ENCODE data around the gene TMBIM1.

Gene TMBIM1

DNA sequence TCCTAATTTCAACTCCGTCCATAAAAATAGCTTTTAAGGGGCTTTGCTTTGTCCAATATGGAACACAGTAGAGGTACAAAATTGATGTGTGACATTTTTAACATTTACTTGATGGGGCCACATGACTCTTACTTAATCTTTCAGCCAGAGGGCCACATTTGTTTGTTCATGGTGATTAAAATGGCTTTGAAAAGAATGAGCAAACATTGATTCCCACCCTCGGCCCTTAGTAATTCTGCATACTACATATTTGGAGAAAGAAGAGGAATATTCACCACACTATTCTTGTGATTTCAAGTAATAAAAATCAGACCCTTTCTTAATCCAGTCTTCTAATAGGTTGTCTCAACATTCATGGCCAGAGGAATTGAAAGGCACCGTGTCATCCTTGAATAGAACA, 57.8 kb downstream of the TMBIM1 start:
- TF ChIP-seq, protein P1, sequence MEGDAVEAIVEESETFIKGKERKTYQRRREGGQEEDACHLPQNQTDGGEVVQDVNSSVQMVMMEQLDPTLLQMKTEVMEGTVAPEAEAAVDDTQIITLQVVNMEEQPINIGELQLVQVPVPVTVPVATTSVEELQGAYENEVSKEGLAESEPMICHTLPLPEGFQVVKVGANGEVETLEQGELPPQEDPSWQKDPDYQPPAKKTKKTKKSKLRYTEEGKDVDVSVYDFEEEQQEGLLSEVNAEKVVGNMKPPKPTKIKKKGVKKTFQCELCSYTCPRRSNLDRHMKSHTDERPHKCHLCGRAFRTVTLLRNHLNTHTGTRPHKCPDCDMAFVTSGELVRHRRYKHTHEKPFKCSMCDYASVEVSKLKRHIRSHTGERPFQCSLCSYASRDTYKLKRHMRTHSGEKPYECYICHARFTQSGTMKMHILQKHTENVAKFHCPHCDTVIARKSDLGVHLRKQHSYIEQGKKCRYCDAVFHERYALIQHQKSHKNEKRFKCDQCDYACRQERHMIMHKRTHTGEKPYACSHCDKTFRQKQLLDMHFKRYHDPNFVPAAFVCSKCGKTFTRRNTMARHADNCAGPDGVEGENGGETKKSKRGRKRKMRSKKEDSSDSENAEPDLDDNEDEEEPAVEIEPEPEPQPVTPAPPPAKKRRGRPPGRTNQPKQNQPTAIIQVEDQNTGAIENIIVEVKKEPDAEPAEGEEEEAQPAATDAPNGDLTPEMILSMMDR (IDR thresholded peaks at IDR 0.05; ENCODE audit: low read length): no peak
- TF ChIP-seq EZH2 (optimal IDR thresholded peaks at IDR 0.05; ENCODE audit: low read depth, low read length): no peak
- TF ChIP-seq EZH2phosphoT487 (IDR thresholded peaks at IDR 0.05; ENCODE audit: low read length): no peak
- no peak for DNase-seq
- no peak overlapping the region for H3K27ac ChIP-seq (ENCODE audit: low read length)
- H3K4me3 ChIP-seq (ENCODE audit: low read length): no peak overlapping the region
- no peaks in the 10 kb centered on the region for H3K9me2 ChIP-seq (replicated peaks; ENCODE audit: insufficient read depth, low read length)
- no peak overlapping the region for H3K4me2 ChIP-seq (ENCODE audit: low read depth, low read length)
- no peaks in the 10 kb centered on the region for H4K20me1 ChIP-seq (ENCODE audit: insufficient read depth, low read length)
- peaks cover 15% of the 10 kb centered on the region for H3F3A ChIP-seq (ENCODE audit: insufficient read depth, low read length)
- no peaks in the 10 kb centered on the region for H3K9me3 ChIP-seq (replicated peaks; ENCODE audit: insufficient read depth, low read length)
- H3K4me1 ChIP-seq (ENCODE audit: low read length): peaks cover 20% of the 10 kb centered on the region
- no peaks in the 10 kb centered on the region for H3K27me3 ChIP-seq (replicated peaks; ENCODE audit: insufficient read depth, low read length)
- H2AFZ ChIP-seq (ENCODE audit: low read length): no peak overlapping the region
- peaks cover 37% of the 10 kb centered on the region for H3K36me3 ChIP-seq (replicated peaks; ENCODE audit: insufficient read depth, low read length)
- H3K79me2 ChIP-seq (ENCODE audit: low read length): peaks cover 87% of the 10 kb centered on the region
- no peak overlapping the region for H3K9ac ChIP-seq (ENCODE audit: low read length)

DNA sequence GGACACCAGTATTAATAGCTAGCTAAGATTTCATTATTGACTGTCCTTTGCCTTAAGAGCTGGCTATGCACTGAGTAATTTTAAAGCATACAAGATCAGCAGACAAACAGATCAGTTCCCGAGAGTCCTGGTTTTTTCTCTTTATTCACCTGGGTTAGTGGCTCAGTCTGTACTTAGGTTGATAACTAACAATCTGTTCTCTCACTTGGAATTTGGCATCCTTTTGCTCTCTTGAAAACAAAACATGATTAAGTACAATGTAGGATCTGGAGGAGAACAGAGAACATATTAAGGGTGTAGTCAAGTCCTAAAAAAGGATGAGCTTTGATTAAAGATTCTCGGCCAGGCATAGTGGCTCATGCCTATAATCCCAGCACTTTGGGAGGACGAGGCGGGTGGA, 58.8 kb downstream of the TMBIM1 start:
- no peak for DNase-seq
- H2AFZ ChIP-seq (ENCODE audit: low read length): no peak overlapping the region
- H3K9me2 ChIP-seq (replicated peaks; ENCODE audit: insufficient read depth, low read length): no peaks in the 10 kb centered on the region
- TF ChIP-seq EZH2 (optimal IDR thresholded peaks at IDR 0.05; ENCODE audit: low read depth, low read length): no peak
- TF ChIP-seq, protein P1 (IDR thresholded peaks at IDR 0.05; ENCODE audit: low read length): no peak
- H3F3A ChIP-seq (ENCODE audit: insufficient read depth, low read length): peaks cover 25% of the 10 kb centered on the region
- peaks cover 27% of the 10 kb centered on the region for H3K4me1 ChIP-seq (ENCODE audit: low read length)
- no peaks in the 10 kb centered on the region for H4K20me1 ChIP-seq (ENCODE audit: insufficient read depth, low read length)
- no peak overlapping the region for H3K4me2 ChIP-seq (ENCODE audit: low read depth, low read length)
- no peaks in the 10 kb centered on the region for H3K27me3 ChIP-seq (replicated peaks; ENCODE audit: insufficient read depth, low read length)
- H3K4me3 ChIP-seq (ENCODE audit: low read length): no peak overlapping the region
- H3K79me2 ChIP-seq (ENCODE audit: low read length): peaks cover 79% of the 10 kb centered on the region
- no peak overlapping the region for H3K9ac ChIP-seq (ENCODE audit: low read length)
- H3K36me3 ChIP-seq (replicated peaks; ENCODE audit: insufficient read depth, low read length): peaks cover 29% of the 10 kb centered on the region
- no peaks in the 10 kb centered on the region for H3K9me3 ChIP-seq (replicated peaks; ENCODE audit: insufficient read depth, low read length)
- no peak overlapping the region for H3K27ac ChIP-seq (ENCODE audit: low read length)

DNA sequence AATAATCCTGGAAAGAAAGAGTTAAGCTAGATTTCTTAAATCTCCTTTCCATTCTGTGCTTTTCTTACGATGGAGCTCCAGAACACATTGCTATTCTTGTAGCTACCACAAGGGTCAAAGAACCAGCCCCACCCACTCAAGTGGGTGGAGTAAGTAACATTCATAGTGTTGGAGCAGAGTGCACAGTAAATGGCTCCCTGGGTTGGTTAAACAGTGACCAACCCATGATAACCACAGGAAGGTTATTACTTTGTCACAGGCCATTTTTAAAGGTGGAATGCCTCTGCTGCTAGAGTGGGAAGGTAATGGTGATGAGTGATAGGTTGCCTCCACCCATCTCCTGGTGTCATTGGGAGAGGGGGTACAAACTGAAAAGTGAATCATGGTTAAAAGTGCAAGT, 61.4 kb downstream of the TMBIM1 start:
- H4K20me1 ChIP-seq (ENCODE audit: insufficient read depth, low read length): no peaks in the 10 kb centered on the region
- peaks cover 76% of the 10 kb centered on the region for H3K79me2 ChIP-seq (ENCODE audit: low read length)
- peaks cover 42% of the 10 kb centered on the region for H3F3A ChIP-seq (ENCODE audit: insufficient read depth, low read length)

More for the DNA sequence above, 61.4 kb downstream of the TMBIM1 start:
- no peak overlapping the region for H3K9ac ChIP-seq (ENCODE audit: low read length)
- no peaks in the 10 kb centered on the region for H3K9me2 ChIP-seq (replicated peaks; ENCODE audit: insufficient read depth, low read length)
- H3K9me3 ChIP-seq (replicated peaks; ENCODE audit: insufficient read depth, low read length): no peaks in the 10 kb centered on the region
- H3K27ac ChIP-seq (ENCODE audit: low read length): peak overlapping the region; percentile 92; the same call in 1 of the 2 replicates
- TF ChIP-seq, protein P1 (IDR thresholded peaks at IDR 0.05; ENCODE audit: low read length): peak; percentile 39
- TF ChIP-seq EZH2 (optimal IDR thresholded peaks at IDR 0.05; ENCODE audit: low read depth, low read length): no peak
- TF ChIP-seq EZH2phosphoT487 (IDR thresholded peaks at IDR 0.05; ENCODE audit: low read length): no peak
- peak overlapping the region; percentile 56; the same call in 1 of the 2 replicates for H3K4me2 ChIP-seq (ENCODE audit: low read depth, low read length)
- H3K4me3 ChIP-seq (ENCODE audit: low read length): no peak overlapping the region
- no peaks in the 10 kb centered on the region for H3K27me3 ChIP-seq (replicated peaks; ENCODE audit: insufficient read depth, low read length)
- peaks cover 44% of the 10 kb centered on the region for H3K4me1 ChIP-seq (ENCODE audit: low read length)
- H2AFZ ChIP-seq (ENCODE audit: low read length): no peak overlapping the region
- peak; percentile 41 for DNase-seq
- H3K36me3 ChIP-seq (replicated peaks; ENCODE audit: insufficient read depth, low read length): peaks cover 20% of the 10 kb centered on the region

Measured in MM.1S (cell line).